ENCODE measurements around the gene POLL. TPM values are rescaled to one million over a fixed set of nuclear protein-coding genes. Genes with fewer than 3 reads are reported as not detected.

The POLL gene
- total and polyA plus RNA-seq, 10 of the 15 experiments (the other 5 are each of a cell fraction or from before 2014, with no cell fraction given), result 1.5 to 25.4 (median 13.8) TPM

- Histone ChIP-seq H3K9me3 (replicated peaks; ENCODE audit: control insufficient read depth, insufficient read depth, low read length) (no peaks in the 10 kb centered on the region), H3K4me3 (no peak overlapping the region), H3K27ac (ENCODE audit: control insufficient read depth, insufficient read depth) (peak overlapping the region; percentile 62), H3K36me3 (ENCODE audit: control insufficient read depth in 2 of 2, insufficient read depth in 2 of 2, low read length in 1 of 2) (peaks cover 2 to 11% of the 10 kb centered on the region in 2 experiments; a peak in 3 of 4 replicates), H4K20me1 (ENCODE audit: control insufficient read depth, insufficient read depth) (no peaks in the 10 kb centered on the region), H3K27me3 (replicated peaks in 1 of 2; ENCODE audit: control insufficient read depth in 2 of 2, insufficient read depth in 2 of 2, low read length in 1 of 2) (no peaks in the 10 kb centered on the region), H3K9ac (ENCODE audit: control insufficient read depth, insufficient read depth, low read length) (no peak overlapping the region), H3K4me2 (ENCODE audit: control insufficient read depth, insufficient read depth) (peak overlapping the region; percentile 46), H3K4me1 (ENCODE audit: control insufficient read depth, insufficient read depth, low read length) (peaks cover 19% of the 10 kb centered on the region), H3K79me2 (ENCODE audit: control insufficient read depth, insufficient read depth, low read length) (no peaks in the 10 kb centered on the region), H2AFZ (ENCODE audit: control insufficient read depth, low read depth, low read length) (no peak overlapping the region)
- ChIA-PET CTCF (interaction anchor here (0.7 to 4.2 kb wide), 8 partner anchors 15 to 164 kb away, joined by 3 to 38 read pairs (median 4); partner anchors contain the start of gene NPM3), SMC1A (ENCODE audit: uncharacterized antibody, unreplicated experiment) (interaction anchor here (0.9 to 1.9 kb wide), 6 partner anchors 13 to 163 kb away, joined by 3 to 5 read pairs (median 4); no protein-coding TSS in a partner anchor), RAD21 (ENCODE audit: unreplicated experiment) (interaction anchor here (1.0 to 3.6 kb wide), 6 partner anchors 15 to 163 kb away, joined by 4 to 17 read pairs (median 6); partner anchors contain the start of genes DPCD and POLL), POLR2A (interaction anchor here (0.5 to 0.7 kb wide), 3 partner anchors 31 to 91 kb away, joined by 3 to 7 read pairs (median 3); no protein-coding TSS in a partner anchor)
- DNase-seq (ENCODE audit: low read depth, low spot score) (no peak), FAIRE-seq (no peak), ATAC-seq (peak; percentile 83)
- intact Hi-C loops (cut with micrococcal nuclease; ENCODE audit: unreplicated experiment), result no loop called here
- no TSS peak for BruUV-seq (replicated peaks)
- 68% methylated on average over 4 of the region's 4 CpGs for WGBS (ENCODE audit: insufficient coverage, insufficient replicate concordance, low lambda C conversion rate, missing lambda C conversion rate)
- in situ Hi-C loops (cut with MboI), result no loop called here
- TF ChIP-seq MTA2 (IDR thresholded peaks at IDR 0.05; ENCODE audit: low read depth) (peak; percentile 55; the same call in 1 of the 2 replicates), PKNOX1 (IDR thresholded peaks at IDR 0.05) (no peak), NKRF (conservative IDR thresholded peaks at IDR 0.05) (no peak), MLLT1 (IDR thresholded peaks at IDR 0.05) (no peak), NBN (IDR thresholded peaks at IDR 0.05) (peak; percentile 13; the same call in 1 of the 2 replicates), SUZ12 (IDR thresholded peaks at IDR 0.05; ENCODE audit: unreplicated experiment) (no peak), SREBF2 (IDR thresholded peaks at IDR 0.05; ENCODE audit: low read length) (no peak)
Measured at GRCh38 chr10:101617824-101618568, 29.9 kb upstream of the POLL start.

Data from GM12878 (cell line).